ENCODE measurements around the gene HOXA3.
A peak's percentile ranks its signal among the peaks of the same experiment; 100 is the strongest.

Gene HOXA3

DNA sequence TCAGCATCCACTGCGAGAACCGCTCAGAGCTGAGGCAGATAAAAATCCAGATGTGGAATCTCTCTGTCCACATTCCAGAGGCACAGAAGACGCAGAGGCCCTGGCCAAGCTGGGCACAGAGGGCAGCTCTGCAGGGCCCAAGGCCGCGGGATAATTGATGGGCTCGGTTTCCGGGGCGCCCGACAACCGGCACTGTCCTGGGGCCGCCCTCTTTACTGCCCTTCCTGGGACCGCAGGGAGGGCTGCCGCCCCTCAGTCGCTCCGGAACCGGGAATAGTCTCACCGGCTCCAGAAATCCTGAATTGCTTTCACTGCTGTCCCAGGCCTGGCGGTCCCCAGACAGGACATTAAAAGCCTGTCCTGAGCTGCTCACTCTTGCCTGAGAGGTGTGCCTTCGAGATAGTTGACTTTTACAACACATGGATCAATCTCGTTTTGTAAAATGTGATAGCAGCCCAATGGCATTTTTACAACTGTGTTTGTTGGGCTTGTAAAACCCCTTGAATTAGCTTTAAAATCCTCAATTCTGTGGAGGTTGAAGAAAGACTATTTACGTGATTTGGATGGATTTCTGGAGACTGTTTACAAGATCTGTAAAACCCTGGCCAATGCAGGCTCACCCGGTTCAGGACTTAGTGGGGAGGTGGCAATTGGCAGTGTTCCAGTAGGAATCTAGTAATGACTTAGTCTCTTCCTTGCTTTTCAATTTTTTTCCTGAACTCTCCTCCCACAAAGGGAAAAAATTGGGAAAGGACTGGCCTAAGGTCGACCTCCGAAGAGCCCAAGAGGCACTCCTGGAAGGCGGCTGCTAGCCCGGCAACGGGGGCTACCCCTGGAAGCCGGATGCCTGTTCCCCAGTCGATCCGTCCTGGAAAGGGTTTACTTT is 3.4 kb downstream of the HOXA3 start:
- Histone ChIP-seq H3K4me1 (ENCODE audit: insufficient read depth, poor library complexity, severe bottlenecking) (peaks cover 9% of the 10 kb centered on the region), H3K4me3 (ENCODE audit: severe bottlenecking) (peak overlapping the region; percentile 38), H3K36me3 (ENCODE audit: low read depth) (peaks cover 3% of the 10 kb centered on the region; the same call in 1 of the 2 replicates), H3K9me3 (ENCODE audit: severe bottlenecking) (no peaks in the 10 kb centered on the region), H3K27me3 (ENCODE audit: insufficient read depth, poor library complexity, severe bottlenecking) (no peaks in the 10 kb centered on the region), H3K27ac (ENCODE audit: poor library complexity, severe bottlenecking) (peak overlapping the region; percentile 85)
- ATAC-seq (ENCODE audit: low read depth): peak; percentile 4; the same call in 1 of the 3 replicates
- DNase-seq (ENCODE audit: low spot score): no peak
- TF ChIP-seq, protein P1, sequence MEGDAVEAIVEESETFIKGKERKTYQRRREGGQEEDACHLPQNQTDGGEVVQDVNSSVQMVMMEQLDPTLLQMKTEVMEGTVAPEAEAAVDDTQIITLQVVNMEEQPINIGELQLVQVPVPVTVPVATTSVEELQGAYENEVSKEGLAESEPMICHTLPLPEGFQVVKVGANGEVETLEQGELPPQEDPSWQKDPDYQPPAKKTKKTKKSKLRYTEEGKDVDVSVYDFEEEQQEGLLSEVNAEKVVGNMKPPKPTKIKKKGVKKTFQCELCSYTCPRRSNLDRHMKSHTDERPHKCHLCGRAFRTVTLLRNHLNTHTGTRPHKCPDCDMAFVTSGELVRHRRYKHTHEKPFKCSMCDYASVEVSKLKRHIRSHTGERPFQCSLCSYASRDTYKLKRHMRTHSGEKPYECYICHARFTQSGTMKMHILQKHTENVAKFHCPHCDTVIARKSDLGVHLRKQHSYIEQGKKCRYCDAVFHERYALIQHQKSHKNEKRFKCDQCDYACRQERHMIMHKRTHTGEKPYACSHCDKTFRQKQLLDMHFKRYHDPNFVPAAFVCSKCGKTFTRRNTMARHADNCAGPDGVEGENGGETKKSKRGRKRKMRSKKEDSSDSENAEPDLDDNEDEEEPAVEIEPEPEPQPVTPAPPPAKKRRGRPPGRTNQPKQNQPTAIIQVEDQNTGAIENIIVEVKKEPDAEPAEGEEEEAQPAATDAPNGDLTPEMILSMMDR (IDR thresholded peaks at IDR 0.05; ENCODE audit: poor library complexity, severe bottlenecking): no peak

DNA sequence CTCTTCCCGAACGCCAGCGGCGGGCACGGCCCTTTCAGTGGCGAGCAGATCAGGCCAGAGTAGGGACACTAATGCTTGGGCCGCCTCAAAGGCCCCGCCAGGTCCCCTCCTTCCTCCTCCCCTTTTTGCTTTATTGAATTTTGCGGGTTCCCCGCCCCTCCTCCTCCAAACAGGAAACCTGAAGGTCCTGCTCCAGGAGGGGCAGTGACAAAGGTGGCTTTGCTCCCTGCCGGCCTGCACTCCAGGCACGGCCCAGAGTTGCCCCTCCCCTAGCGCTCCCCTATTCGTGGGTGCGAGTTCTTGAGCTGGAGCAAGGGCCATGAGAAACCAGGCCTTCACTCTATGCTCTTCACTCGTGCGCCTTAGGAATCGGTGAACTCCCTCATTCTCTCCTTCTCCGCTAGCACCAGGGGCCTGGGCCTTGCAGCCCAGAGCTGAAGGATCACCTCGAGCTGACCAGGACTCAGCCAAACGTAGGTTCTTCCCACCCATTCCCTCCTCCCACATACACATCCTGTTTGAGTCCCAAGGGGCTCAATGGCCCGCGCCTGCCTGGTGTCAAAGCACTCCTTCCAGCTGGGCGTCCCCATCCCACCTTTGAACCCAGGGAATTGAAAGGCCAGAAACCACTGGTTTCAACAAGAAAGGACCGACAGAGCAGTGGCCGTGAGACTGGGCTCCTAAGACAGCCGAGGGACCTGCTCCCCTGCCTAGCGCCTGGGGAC is 4.2 kb downstream of the HOXA3 start:
- Histone ChIP-seq H3K36me3 (ENCODE audit: low read depth) (peaks cover 3% of the 10 kb centered on the region; the same call in 1 of the 2 replicates), H3K27ac (ENCODE audit: poor library complexity, severe bottlenecking) (peak overlapping the region; percentile 85), H3K27me3 (ENCODE audit: insufficient read depth, poor library complexity, severe bottlenecking) (no peaks in the 10 kb centered on the region), H3K4me3 (ENCODE audit: severe bottlenecking) (peak overlapping the region; percentile 38), H3K4me1 (ENCODE audit: insufficient read depth, poor library complexity, severe bottlenecking) (peaks cover 9% of the 10 kb centered on the region), H3K9me3 (ENCODE audit: severe bottlenecking) (no peaks in the 10 kb centered on the region)
- no peak for DNase-seq (ENCODE audit: low spot score)
- TF ChIP-seq, protein P1 (IDR thresholded peaks at IDR 0.05; ENCODE audit: poor library complexity, severe bottlenecking): no peak
- ATAC-seq (ENCODE audit: low read depth): peak; percentile 13

- ATAC-seq (ENCODE audit: low read depth) (no peak), DNase-seq (ENCODE audit: low spot score) (no peak)
- TF ChIP-seq, protein P1 (IDR thresholded peaks at IDR 0.05; ENCODE audit: poor library complexity, severe bottlenecking): no peak
- Histone ChIP-seq H3K4me1 (ENCODE audit: insufficient read depth, poor library complexity, severe bottlenecking) (peaks cover 9% of the 10 kb centered on the region), H3K27me3 (ENCODE audit: insufficient read depth, poor library complexity, severe bottlenecking) (no peaks in the 10 kb centered on the region), H3K9me3 (ENCODE audit: severe bottlenecking) (no peaks in the 10 kb centered on the region), H3K4me3 (ENCODE audit: severe bottlenecking) (peak within 1 kb of the TSS; percentile 38), H3K27ac (ENCODE audit: poor library complexity, severe bottlenecking) (peak within 1 kb of the TSS; percentile 85), H3K36me3 (ENCODE audit: low read depth) (peaks cover 3% of the 10 kb centered on the region; the same call in 1 of the 2 replicates)
These were observed 5.0 kb downstream of the HOXA3 start, which contains the start of gene HOXA6 for GRCh38 chr7:27147199-27148030. Gene HOXA6, minus strand, starts transcription at chr7:27147774. Its CDS starts 25 bp downstream, at chr7:27147749.

GRCh38 chr7:27146491-27147198 is 5.7 kb downstream of the HOXA3 start:
- no peak for DNase-seq (ENCODE audit: low spot score)
- Histone ChIP-seq H3K4me3 (ENCODE audit: severe bottlenecking) (no peak overlapping the region), H3K27ac (ENCODE audit: poor library complexity, severe bottlenecking) (peak overlapping the region; percentile 85), H3K27me3 (ENCODE audit: insufficient read depth, poor library complexity, severe bottlenecking) (no peaks in the 10 kb centered on the region), H3K4me1 (ENCODE audit: insufficient read depth, poor library complexity, severe bottlenecking) (peaks cover 9% of the 10 kb centered on the region), H3K36me3 (ENCODE audit: low read depth) (peaks cover 3% of the 10 kb centered on the region; the same call in 1 of the 2 replicates), H3K9me3 (ENCODE audit: severe bottlenecking) (no peaks in the 10 kb centered on the region)
- TF ChIP-seq, protein P1 (IDR thresholded peaks at IDR 0.05; ENCODE audit: poor library complexity, severe bottlenecking): no peak
- no peak for ATAC-seq (ENCODE audit: low read depth)

Data from RWPE2 (cell line).